ENCODE results near the gene ZNF592.
"Not testable (repeated sequence)": the region's sequence is repeated elsewhere in the genome, so short reads cannot be mapped to it uniquely, and the experiment has no call there.

ZNF592 gene

DNA sequence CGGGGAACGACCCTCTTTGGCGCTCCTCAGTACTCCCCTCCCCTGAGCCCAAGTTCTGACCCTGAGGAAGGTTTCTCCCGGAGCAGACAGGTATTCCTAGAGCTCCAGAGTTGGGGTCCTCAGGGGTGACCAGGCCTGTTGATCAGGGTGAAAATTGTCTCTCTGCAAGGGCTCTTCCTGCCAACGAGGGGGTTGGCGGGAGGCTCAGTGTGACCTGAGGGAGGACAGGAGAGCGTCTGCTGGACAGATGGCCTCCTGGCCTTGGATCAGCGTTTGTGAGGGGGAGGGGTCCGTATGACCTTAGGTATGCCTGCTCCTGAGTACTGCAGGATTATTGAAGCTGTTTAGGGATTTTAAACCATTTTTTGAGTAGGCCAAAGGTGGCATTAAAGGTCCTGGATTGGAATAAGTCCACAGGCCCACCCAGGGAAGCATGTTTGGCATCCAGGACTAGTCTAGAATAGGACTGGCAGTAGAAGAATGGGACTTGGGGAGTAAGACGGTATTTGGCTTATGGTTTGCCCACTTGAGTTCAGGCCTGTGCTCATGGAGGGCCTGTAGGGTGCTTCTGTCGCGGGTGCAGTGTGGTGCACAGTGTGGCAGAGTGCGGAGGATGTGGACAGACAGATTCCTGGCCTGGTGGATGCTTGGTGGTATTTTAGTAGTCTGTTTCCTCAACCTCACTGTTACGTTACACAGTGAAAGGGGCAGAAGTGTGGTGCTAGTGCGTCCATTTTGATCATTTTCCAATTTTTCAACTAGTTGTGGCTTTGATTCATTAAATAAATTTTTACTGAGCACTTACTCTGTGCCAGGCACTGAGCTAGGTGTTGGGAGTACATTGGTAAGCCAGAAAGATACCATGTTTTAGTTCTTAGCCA, 959 bp downstream of the ZNF592 start:
- peak overlapping the region; percentile 95 to 96 for H3K9ac ChIP-seq (ENCODE audit: low read length in 2 of 2)
- no peaks in the 10 kb centered on the region for H3K27me3 ChIP-seq (ENCODE audit: control insufficient read depth in 1 of 2, insufficient read depth in 2 of 2, low read length in 2 of 2)
- peaks cover 31% of the 10 kb centered on the region for H3K4me1 ChIP-seq (ENCODE audit: control insufficient read depth, insufficient read depth, low read length)
- no peaks in the 10 kb centered on the region for H3K9me3 ChIP-seq (ENCODE audit: control insufficient read depth in 2 of 2, low read length in 2 of 2)
- H3K4me3 ChIP-seq (ENCODE audit: low read length in 2 of 2), result peak overlapping the region; percentile 97 to 98
- H3K36me3 ChIP-seq (ENCODE audit: control insufficient read depth in 2 of 2, insufficient read depth in 2 of 2, low read length in 2 of 2), result no peaks in the 10 kb centered on the region
- peak overlapping the region; percentile 76 for H3K27ac ChIP-seq (ENCODE audit: low read length)

- no peak overlapping the region for H3K27ac ChIP-seq (ENCODE audit: low read length)
Measured at GRCh38 chr15:84750583-84751092, 2.2 kb downstream of the ZNF592 start.

DNA sequence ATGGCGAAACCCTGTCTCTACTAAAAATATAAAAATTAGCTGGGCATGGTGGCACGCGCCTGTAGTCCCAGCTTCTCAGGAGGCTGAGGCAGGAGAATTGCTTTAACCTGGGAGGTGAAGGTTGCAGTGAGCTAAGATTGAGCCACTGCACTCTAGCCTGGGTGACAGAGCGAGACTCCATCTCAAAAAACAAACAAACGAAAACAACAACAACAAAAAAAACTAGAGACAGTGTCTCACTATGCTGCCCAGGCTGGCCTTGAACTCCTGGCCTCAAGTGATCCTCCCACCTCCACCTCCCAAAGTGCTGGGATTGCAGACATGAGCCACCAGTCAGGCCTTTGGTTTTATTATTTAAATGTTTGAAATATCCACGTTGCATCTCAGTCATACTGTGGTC, 3.3 kb downstream of the ZNF592 start:
- not testable (repeated sequence) for H3K36me3 ChIP-seq (ENCODE audit: control insufficient read depth in 2 of 2, insufficient read depth in 2 of 2, low read length in 2 of 2); H3K9ac ChIP-seq (ENCODE audit: low read length in 2 of 2); H3K4me3 ChIP-seq (ENCODE audit: low read length in 2 of 2); H3K9me3 ChIP-seq (ENCODE audit: control insufficient read depth in 2 of 2, low read length in 2 of 2); H3K27ac ChIP-seq (ENCODE audit: low read length); H3K27me3 ChIP-seq (ENCODE audit: control insufficient read depth in 1 of 2, insufficient read depth in 2 of 2, low read length in 2 of 2)
- peaks cover 31% of the 10 kb centered on the region for H3K4me1 ChIP-seq (ENCODE audit: control insufficient read depth, insufficient read depth, low read length)

More at GRCh38 chr15:84750583-84751092, 2.2 kb downstream of the ZNF592 start:
- H3K9ac ChIP-seq (ENCODE audit: low read length in 2 of 2), result peak overlapping the region; percentile 36 to 51
- H3K4me3 ChIP-seq (ENCODE audit: low read length in 2 of 2), result peak overlapping the region in 1 of 2 donors; percentile 49
- no peaks in the 10 kb centered on the region for H3K27me3 ChIP-seq (ENCODE audit: control insufficient read depth in 1 of 2, insufficient read depth in 2 of 2, low read length in 2 of 2)
- H3K4me1 ChIP-seq (ENCODE audit: control insufficient read depth, insufficient read depth, low read length), result peaks cover 31% of the 10 kb centered on the region
- H3K9me3 ChIP-seq (ENCODE audit: control insufficient read depth in 2 of 2, low read length in 2 of 2), result no peaks in the 10 kb centered on the region
- no peaks in the 10 kb centered on the region for H3K36me3 ChIP-seq (ENCODE audit: control insufficient read depth in 2 of 2, insufficient read depth in 2 of 2, low read length in 2 of 2)

GRCh38 chr15:84752195-84752594, 3.8 kb downstream of the ZNF592 start:
- H3K9ac ChIP-seq (ENCODE audit: low read length in 2 of 2), result no peak overlapping the region
- H3K4me3 ChIP-seq (ENCODE audit: low read length in 2 of 2), result no peak overlapping the region
- H3K27me3 ChIP-seq (ENCODE audit: control insufficient read depth in 1 of 2, insufficient read depth in 2 of 2, low read length in 2 of 2), result no peaks in the 10 kb centered on the region
- peak overlapping the region; percentile 7 for H3K27ac ChIP-seq (ENCODE audit: low read length)
- H3K36me3 ChIP-seq (ENCODE audit: control insufficient read depth in 2 of 2, insufficient read depth in 2 of 2, low read length in 2 of 2), result no peaks in the 10 kb centered on the region
- peaks cover 28% of the 10 kb centered on the region for H3K4me1 ChIP-seq (ENCODE audit: control insufficient read depth, insufficient read depth, low read length)
- no peaks in the 10 kb centered on the region for H3K9me3 ChIP-seq (ENCODE audit: control insufficient read depth in 2 of 2, low read length in 2 of 2)

- H3K9me3 ChIP-seq (ENCODE audit: control insufficient read depth in 2 of 2, low read length in 2 of 2), result no peaks in the 10 kb centered on the region
- H3K36me3 ChIP-seq (ENCODE audit: control insufficient read depth in 2 of 2, insufficient read depth in 2 of 2, low read length in 2 of 2), result no peaks in the 10 kb centered on the region
- H3K4me1 ChIP-seq (ENCODE audit: control insufficient read depth, insufficient read depth, low read length), result peaks cover 23% of the 10 kb centered on the region
- peak overlapping the region; percentile 7 for H3K27ac ChIP-seq (ENCODE audit: low read length)
- no peak overlapping the region for H3K4me3 ChIP-seq (ENCODE audit: low read length in 2 of 2)
- H3K9ac ChIP-seq (ENCODE audit: low read length in 2 of 2), result no peak overlapping the region
- no peaks in the 10 kb centered on the region for H3K27me3 ChIP-seq (ENCODE audit: control insufficient read depth in 1 of 2, insufficient read depth in 2 of 2, low read length in 2 of 2)
Measured at GRCh38 chr15:84752700-84753099, 4.3 kb downstream of the ZNF592 start.

DNA sequence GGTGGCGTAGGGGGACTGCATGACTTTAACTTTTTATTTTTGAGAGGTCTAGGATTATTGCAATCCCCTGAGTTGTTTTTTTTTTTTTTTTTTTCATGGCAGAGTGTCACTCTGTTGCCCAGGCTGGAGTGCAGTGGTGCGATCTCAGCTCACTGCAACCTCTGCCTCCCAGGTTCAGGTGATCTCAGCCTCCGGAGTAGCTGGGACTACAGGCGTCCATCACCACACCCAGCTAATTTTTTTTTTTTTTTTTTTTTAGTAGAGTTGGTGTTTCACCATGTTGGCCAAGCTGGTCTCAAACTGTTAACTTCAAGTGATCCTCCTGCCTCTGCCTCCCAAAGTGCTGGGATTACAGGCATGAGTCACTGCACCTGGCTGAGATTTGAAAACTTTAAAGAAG, 6.5 kb downstream of the ZNF592 start:
- H3K27me3 ChIP-seq (ENCODE audit: control insufficient read depth in 1 of 2, insufficient read depth in 2 of 2, low read length in 2 of 2); H3K9me3 ChIP-seq (ENCODE audit: control insufficient read depth in 2 of 2, low read length in 2 of 2); H3K4me3 ChIP-seq (ENCODE audit: low read length in 2 of 2); H3K9ac ChIP-seq (ENCODE audit: low read length in 2 of 2); H3K27ac ChIP-seq (ENCODE audit: low read length); H3K36me3 ChIP-seq (ENCODE audit: control insufficient read depth in 2 of 2, insufficient read depth in 2 of 2, low read length in 2 of 2): not testable (repeated sequence)
- peaks cover 13% of the 10 kb centered on the region for H3K4me1 ChIP-seq (ENCODE audit: control insufficient read depth, insufficient read depth, low read length)

DNA sequence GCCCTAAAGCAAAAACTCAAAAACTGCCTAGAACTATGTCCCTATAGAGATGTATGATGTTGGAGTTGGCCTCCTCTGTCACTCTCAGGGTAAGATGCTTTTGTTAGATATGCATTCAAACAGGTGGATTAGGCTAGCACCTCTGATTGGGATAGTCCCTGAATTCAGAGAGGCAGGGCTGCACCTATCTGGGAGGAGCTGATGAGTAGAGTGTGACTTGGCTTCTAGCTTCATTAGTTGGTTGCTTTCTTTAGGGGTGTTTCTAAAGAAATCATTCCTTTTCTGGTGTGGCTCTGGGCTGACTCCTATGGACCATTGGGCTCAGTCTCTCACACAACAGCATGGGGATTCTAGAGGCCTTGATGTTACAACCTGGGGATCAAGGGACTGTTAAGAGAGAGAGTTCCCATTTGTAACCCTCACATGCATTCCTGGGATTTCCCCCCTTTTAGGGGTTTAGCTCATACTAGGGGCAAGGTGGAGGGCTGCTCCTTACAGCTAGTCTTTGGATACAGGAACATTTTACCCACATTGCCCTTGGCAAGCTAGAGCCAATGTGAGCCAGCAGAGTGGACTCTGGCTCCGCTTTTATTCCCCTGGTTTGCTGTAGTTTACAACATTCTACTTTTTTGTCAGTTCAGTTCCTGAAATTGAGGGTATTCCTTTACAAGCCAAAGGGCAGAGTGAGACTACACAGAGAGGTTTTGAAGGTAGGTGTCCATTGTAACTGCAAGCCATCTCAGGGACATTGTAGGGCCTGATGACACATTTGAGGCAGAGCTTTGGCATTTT, 7.5 kb downstream of the ZNF592 start:
- H3K27me3 ChIP-seq (ENCODE audit: control insufficient read depth in 1 of 2, insufficient read depth in 2 of 2, low read length in 2 of 2), result no peaks in the 10 kb centered on the region
- H3K4me1 ChIP-seq (ENCODE audit: control insufficient read depth, insufficient read depth, low read length), result peaks cover 10% of the 10 kb centered on the region
- no peak overlapping the region for H3K4me3 ChIP-seq (ENCODE audit: low read length in 2 of 2)
- no peaks in the 10 kb centered on the region for H3K9me3 ChIP-seq (ENCODE audit: control insufficient read depth in 2 of 2, low read length in 2 of 2)
- no peak overlapping the region for H3K9ac ChIP-seq (ENCODE audit: low read length in 2 of 2)
- no peaks in the 10 kb centered on the region for H3K36me3 ChIP-seq (ENCODE audit: control insufficient read depth in 2 of 2, insufficient read depth in 2 of 2, low read length in 2 of 2)
- H3K27ac ChIP-seq (ENCODE audit: low read length), result no peak overlapping the region

- Histone ChIP-seq H3K9ac (ENCODE audit: low read length in 2 of 2) (no peak overlapping the region), H3K27ac (ENCODE audit: low read length) (no peak overlapping the region), H3K4me1 (ENCODE audit: control insufficient read depth, insufficient read depth, low read length) (peaks cover 16% of the 10 kb centered on the region), H3K27me3 (ENCODE audit: control insufficient read depth in 1 of 2, insufficient read depth in 2 of 2, low read length in 2 of 2) (no peaks in the 10 kb centered on the region), H3K4me3 (ENCODE audit: low read length in 2 of 2) (no peak overlapping the region), H3K9me3 (ENCODE audit: control insufficient read depth in 2 of 2, low read length in 2 of 2) (no peaks in the 10 kb centered on the region), H3K36me3 (ENCODE audit: control insufficient read depth in 2 of 2, insufficient read depth in 2 of 2, low read length in 2 of 2) (no peaks in the 10 kb centered on the region)
Measured at GRCh38 chr15:84759018-84759417, 10.6 kb downstream of the ZNF592 start.

DNA sequence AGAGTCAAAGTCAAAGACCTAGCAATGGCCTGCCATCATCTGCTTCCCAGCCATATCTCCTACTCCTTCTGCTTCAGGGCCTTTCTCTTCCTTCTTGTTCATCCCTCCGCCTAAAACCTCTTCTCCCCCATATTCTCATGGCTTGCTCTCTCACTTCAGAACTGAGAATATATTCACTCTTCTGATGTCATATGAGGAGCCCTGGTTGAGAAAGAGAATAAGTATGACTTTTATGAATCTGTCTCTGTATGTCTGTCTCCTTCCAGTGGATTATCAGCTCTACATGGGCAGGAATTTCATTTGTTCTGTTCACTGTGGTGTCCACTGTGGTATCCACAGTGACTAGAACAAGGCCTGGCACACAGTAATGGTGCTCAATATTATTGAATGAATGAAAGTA, 11.8 kb downstream of the ZNF592 start:
- peaks cover 16% of the 10 kb centered on the region for H3K4me1 ChIP-seq (ENCODE audit: control insufficient read depth, insufficient read depth, low read length)
- H3K36me3 ChIP-seq (ENCODE audit: control insufficient read depth in 2 of 2, insufficient read depth in 2 of 2, low read length in 2 of 2), result no peaks in the 10 kb centered on the region
- H3K27ac ChIP-seq (ENCODE audit: low read length), result no peak overlapping the region
- H3K27me3 ChIP-seq (ENCODE audit: control insufficient read depth in 1 of 2, insufficient read depth in 2 of 2, low read length in 2 of 2), result no peaks in the 10 kb centered on the region
- H3K9me3 ChIP-seq (ENCODE audit: control insufficient read depth in 2 of 2, low read length in 2 of 2), result no peaks in the 10 kb centered on the region
- no peak overlapping the region for H3K4me3 ChIP-seq (ENCODE audit: low read length in 2 of 2)
- no peak overlapping the region for H3K9ac ChIP-seq (ENCODE audit: low read length in 2 of 2)

DNA sequence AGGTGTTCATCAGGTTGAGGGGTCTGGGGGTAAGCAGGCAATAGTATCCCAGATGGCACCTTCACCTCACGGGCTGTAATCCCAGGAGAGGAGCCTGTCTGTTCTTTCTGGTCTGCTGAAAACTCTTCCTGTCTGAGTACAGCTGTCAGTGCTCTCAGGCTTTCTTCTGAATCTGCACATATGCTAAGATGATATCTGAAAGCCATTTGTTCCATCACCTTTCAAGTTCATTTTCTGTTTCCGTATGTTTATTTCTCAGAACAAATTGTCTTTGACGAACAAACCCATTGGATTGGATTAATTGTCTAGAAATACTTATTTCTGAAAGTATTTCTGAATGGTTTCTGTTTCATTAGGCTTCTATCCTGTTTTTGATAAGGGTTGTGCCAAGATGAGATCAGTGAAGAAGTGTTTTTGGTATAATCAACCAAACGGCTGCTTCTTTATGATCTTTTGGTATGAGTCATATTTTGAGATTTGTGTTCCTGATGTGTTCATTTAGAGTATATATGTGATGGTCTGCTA, 13.3 kb downstream of the ZNF592 start:
- Histone ChIP-seq H3K9me3 (ENCODE audit: control insufficient read depth in 2 of 2, low read length in 2 of 2) (no peaks in the 10 kb centered on the region), H3K9ac (ENCODE audit: low read length in 2 of 2) (no peak overlapping the region), H3K4me1 (ENCODE audit: control insufficient read depth, insufficient read depth, low read length) (peaks cover 16% of the 10 kb centered on the region), H3K27ac (ENCODE audit: low read length) (no peak overlapping the region), H3K36me3 (ENCODE audit: control insufficient read depth in 2 of 2, insufficient read depth in 2 of 2, low read length in 2 of 2) (peaks cover 3 to 6% of the 10 kb centered on the region in 2 donors), H3K27me3 (ENCODE audit: control insufficient read depth in 1 of 2, insufficient read depth in 2 of 2, low read length in 2 of 2) (no peaks in the 10 kb centered on the region), H3K4me3 (ENCODE audit: low read length in 2 of 2) (no peak overlapping the region)
